Measurements from ENCODE around the gene MPPED1.

MPPED1 gene

DNA sequence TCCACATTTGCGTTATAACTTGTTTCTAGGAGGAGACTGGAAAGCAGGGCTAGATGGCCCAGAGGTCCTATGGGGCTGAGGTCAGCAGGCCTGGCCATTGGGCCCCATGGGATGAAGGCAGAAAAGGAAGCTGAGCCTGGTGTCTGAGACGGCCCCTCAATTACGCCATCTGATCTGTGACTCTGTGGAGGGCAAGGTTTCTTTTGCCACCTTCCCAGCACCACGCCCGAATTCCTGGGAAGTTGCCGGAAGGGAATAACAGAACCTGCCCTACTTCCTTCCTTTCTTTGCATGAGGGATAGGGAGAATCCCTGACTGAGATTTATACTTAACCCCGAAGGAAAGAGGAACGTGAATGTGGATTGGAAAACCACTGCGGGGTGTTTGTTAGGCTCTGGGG is 118.1 kb downstream of the MPPED1 start:
- TF ChIP-seq, protein P1, sequence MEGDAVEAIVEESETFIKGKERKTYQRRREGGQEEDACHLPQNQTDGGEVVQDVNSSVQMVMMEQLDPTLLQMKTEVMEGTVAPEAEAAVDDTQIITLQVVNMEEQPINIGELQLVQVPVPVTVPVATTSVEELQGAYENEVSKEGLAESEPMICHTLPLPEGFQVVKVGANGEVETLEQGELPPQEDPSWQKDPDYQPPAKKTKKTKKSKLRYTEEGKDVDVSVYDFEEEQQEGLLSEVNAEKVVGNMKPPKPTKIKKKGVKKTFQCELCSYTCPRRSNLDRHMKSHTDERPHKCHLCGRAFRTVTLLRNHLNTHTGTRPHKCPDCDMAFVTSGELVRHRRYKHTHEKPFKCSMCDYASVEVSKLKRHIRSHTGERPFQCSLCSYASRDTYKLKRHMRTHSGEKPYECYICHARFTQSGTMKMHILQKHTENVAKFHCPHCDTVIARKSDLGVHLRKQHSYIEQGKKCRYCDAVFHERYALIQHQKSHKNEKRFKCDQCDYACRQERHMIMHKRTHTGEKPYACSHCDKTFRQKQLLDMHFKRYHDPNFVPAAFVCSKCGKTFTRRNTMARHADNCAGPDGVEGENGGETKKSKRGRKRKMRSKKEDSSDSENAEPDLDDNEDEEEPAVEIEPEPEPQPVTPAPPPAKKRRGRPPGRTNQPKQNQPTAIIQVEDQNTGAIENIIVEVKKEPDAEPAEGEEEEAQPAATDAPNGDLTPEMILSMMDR (IDR thresholded peaks at IDR 0.05), result no peak

DNA sequence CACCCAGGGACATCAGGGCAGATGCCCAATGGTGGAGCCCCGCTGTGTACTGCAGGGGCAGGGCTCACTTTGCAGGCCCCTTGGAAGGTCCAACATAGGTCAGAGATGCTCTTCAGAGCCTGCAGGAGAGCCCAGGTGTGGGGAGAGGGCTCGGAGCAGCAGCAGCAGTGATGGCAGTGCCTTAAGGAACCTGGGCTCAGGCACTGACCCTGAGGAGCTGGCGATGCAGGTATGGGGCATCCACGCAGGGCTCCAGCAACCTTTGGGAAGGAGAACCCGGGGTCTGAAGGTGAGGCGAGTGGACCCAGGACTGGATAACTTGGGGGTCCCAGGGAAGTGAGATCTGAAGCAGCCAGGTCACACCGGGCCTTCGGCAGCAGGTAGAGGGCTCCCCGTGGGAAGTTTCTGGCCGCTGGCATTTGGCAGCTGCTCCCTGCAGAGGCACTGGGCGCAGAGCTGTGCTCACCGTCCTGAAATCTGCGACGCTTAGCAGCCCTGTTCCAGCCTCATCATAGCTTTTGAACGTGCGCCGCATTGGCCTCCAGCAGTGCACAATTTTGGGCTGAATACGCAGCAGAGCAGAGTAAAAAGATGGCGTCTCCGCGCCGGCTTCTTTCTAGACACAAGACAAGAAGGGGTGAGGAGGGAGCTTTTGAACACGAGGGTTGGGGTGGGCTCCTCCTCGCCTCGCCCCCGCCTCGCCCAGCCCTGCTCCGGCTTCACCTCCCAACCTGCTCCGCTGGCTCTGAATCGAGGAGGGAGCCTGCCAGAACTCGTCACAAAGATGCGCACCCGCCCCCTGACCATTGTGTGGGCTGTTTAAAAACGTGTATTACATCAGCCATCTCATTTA is 118.8 kb downstream of the MPPED1 start:
- TF ChIP-seq, protein P1 (IDR thresholded peaks at IDR 0.05), result no peak

DNA sequence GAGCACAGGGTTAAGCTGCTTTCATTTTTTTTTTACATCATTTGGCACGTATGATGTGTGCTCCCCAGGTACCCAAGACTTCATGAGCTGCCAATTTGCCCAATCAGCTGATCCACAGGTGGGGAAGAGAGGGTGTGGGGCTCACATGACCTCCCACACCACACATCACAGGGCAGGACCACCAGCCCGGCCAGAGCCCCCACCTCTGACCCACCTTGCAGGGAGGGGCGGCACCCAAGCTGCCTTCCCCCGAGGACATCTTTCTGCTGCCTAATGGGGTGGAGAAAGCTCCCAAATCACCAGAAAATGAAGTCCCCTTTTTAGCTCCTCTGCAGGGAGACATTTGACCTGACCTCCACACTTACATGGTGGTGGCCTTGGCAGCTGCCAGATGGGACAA is 119.8 kb downstream of the MPPED1 start:
- TF ChIP-seq, protein P1 (IDR thresholded peaks at IDR 0.05), result no peak

DNA sequence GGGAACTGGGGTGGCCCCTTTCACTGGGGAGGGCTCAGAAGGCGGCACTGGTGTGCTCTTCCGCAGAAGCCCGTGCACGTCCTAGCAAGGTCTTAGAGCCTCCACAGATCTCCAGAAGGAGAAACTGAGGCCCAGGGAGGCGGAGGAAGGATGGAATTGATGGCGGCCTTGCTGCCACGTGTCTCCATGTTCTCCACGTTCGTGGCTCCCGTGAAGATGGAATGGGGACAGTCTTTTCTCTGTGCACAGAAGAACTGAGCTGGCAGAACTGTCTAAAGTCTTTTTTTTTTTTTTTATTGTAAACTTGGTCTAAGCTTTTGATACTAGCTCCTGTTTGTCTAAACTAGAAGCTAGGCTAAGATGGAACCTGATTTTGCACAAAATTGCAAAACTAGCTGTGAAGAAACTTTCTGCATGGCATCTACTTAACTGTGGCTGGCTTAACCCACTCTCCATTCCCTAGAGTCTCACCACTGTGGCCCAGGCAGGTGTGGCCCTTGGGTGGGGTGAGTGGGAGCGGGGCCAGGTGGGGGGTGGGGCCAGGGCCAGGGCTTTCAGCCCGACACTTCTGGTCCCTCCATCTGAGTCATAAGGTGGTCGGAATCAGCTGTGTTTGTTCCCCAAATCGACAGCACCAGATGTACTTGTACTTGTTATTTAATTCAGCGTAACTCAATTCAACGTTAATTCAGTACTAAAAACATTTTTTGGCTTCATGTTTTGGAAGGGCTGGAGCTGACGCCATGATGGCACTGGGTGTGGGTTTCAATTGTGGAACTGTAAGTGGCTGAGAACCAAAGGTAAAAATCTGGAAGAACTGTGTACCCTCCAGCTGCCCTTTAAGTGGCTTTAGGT is 120.7 kb downstream of the MPPED1 start:
- TF ChIP-seq, protein P1 (IDR thresholded peaks at IDR 0.05), result no peak

DNA sequence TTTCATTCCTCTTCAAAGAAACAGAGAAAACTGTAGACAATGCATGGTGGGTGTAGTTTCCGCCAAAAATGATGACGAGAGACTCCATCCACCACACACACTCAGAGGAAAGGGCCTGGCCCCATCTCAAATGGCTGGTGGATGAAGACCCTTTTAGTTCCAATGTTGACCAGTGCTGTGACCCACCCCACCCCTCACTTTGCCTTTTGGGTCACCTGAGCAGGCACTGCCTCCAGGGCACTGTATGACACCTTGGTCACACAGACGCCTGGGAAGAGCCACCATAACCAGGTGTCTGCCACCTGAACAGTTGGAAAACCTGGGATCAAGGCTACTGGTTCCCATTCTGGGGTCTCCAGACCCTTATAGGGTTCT is 121.3 kb downstream of the MPPED1 start:
- TF ChIP-seq, protein P1 (IDR thresholded peaks at IDR 0.05), result no peak

DNA sequence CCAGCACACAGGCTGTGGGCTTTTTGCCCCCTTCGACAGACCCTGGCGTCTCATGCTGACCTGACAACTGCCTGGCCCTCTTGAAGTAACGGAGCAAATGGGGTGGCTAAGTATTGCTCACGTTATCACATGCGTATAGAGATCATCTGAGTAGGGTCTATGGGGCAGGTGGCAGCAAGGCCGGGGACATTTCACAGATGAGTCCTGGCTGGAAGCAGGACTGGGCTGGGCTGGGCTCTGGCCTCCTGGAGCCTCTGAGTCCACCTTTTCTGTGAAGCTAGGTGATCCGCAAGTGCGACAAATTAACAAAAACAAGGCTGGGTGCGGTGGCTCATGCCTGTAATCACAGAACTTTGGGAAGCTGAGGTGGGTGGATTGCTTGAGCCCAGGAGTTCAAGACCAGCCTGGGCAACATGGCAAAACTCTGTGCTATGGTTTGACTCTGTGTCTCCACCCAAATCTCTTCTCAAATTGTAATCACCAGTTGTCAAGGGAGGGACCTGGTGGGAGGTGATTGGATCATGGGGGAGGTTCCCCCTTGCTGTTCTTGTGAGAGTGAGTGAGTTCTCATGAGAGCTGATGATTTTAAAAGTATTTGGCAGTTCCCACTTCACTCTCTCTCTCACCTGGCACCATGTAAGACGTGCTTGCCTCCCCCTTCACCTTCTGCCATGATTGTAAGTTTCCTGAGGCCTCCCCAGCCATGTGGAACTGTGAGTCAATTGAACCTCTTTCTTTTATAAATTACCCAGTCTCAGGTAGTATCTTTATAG is 122.0 kb downstream of the MPPED1 start:
- TF ChIP-seq, protein P1 (IDR thresholded peaks at IDR 0.05), result no peak

DNA sequence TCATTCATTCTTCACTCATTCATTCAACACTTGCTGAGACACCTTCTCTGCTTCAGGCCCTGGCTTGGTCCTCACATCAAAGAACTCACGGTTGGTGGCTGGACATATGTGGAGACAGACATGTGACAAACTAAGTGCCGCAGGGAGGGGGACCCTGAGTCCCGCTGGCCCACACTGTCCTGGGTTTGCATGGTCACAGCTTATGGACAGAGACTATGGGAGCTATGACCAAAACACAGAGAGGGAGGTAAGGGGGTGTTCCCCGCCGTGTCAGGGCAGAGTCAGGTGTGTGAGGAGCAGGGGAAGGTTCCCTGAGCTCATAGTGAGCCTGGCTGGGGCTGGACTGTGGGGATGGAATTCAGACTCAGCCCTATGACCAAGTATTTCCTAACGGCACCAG is 123.1 kb downstream of the MPPED1 start:
- TF ChIP-seq, protein P1 (IDR thresholded peaks at IDR 0.05), result no peak

Measured in LNCAP (cell line).